Fibroblast of the aortic adventitia (primary cell): ENCODE measurements around the gene SF3B5. TPM values are rescaled to one million over a fixed set of nuclear protein-coding genes. Genes with fewer than 3 reads are reported as not detected.

Experiments used
- total RNA-seq: library from RNA; depleted of rRNA; stranded (reverse); fragments of >200 nt; gene quantifications from 2 replicates; pipeline ENCODE4 v1.2.3, GENCODE V29; 2012; ENCODE audit warnings: low replicate concordance

SF3B5 gene
- total RNA-seq, 1 donor, result 115 TPM

Other genes with a start within 250 kb of the SF3B5 start
- gene ZC2HC1B, start 231.1 kb downstream of the SF3B5 start, total RNA-seq, result not detected in 2 replicates
- 18.5 and 35.2 TPM in 2 replicates for gene PLAGL1, start 87.3 kb downstream of the SF3B5 start, total RNA-seq
- 0.16 and 3.5 TPM in 2 replicates for gene STX11, start 54.9 kb upstream of the SF3B5 start, total RNA-seq
- gene UTRN, start 189.8 kb upstream of the SF3B5 start, total RNA-seq, result 211 and 281 TPM in 2 replicates